HG02973 (cell line): Measurements from ENCODE around the gene AQP12B.

ENCODE experiments used
- ATAC-seq: cut with Tn5 transposase; IDR thresholded peaks from one replicate; pipeline ENCODE4 v1.9.1; 2021; ENCODE audit warnings: moderate library complexity; ENCODE audit not compliant: unreplicated experiment

The AQP12B gene

GRCh38 chr2:240717681-240718581 lies 35.2 kb upstream of the AQP12B start:
- no peak for ATAC-seq

GRCh38 chr2:240717181-240717641 lies 34.5 kb upstream of the AQP12B start:
- no peak for ATAC-seq

GRCh38 chr2:240716130-240716798 lies 33.6 kb upstream of the AQP12B start:
- no peak for ATAC-seq

GRCh38 chr2:240714747-240715725 lies 32.4 kb upstream of the AQP12B start:
- ATAC-seq: no peak

GRCh38 chr2:240713928-240714746 lies 31.5 kb upstream of the AQP12B start:
- ATAC-seq: no peak

GRCh38 chr2:240713071-240713927 lies 30.6 kb upstream of the AQP12B start:
- ATAC-seq: no peak

- no peak for ATAC-seq
Measured at GRCh38 chr2:240712121-240712520, 29.4 kb upstream of the AQP12B start.

GRCh38 chr2:240711701-240712100 lies 29.0 kb upstream of the AQP12B start:
- no peak for ATAC-seq

- ATAC-seq: no peak
Measured at GRCh38 chr2:240711296-240711695, 28.6 kb upstream of the AQP12B start.

GRCh38 chr2:240708457-240708856 lies 25.8 kb upstream of the AQP12B start:
- ATAC-seq: no peak

- ATAC-seq: no peak
Measured at GRCh38 chr2:240707821-240708220, 25.1 kb upstream of the AQP12B start.

- no peak for ATAC-seq
Measured at GRCh38 chr2:240707043-240707756, 24.5 kb upstream of the AQP12B start.

GRCh38 chr2:240705204-240705791 lies 22.6 kb upstream of the AQP12B start:
- no peak for ATAC-seq

GRCh38 chr2:240704651-240705050 lies 22.0 kb upstream of the AQP12B start:
- ATAC-seq: no peak

- ATAC-seq: no peak
Measured at GRCh38 chr2:240703417-240704341, 21.0 kb upstream of the AQP12B start.

- ATAC-seq: no peak
Measured at GRCh38 chr2:240702640-240703011, 19.9 kb upstream of the AQP12B start.
